ENCODE measurements around the gene RCBTB1.

RCBTB1 gene

GRCh38 chr13:49488563-49488962, 96.8 kb downstream of the RCBTB1 start:
- no peak for DNase-seq (ENCODE audit: low read depth in 2 of 2)
- H3K4me3 ChIP-seq (replicated peaks in 1 of 2; ENCODE audit: low read depth in 2 of 2, low read length in 2 of 2), result no peak overlapping the region
- no peak for TF ChIP-seq CTCF (IDR thresholded peaks at IDR 0.05; ENCODE audit: low read depth, low read length)
